HG02852 (cell line): ENCODE results near the gene DDX20.

ENCODE experiments used
- ATAC-seq: cut with Tn5 transposase; IDR thresholded peaks from one replicate; pipeline ENCODE4 v1.9.1; 2021; ENCODE audit warnings: mild to moderate bottlenecking, moderate library complexity; ENCODE audit not compliant: unreplicated experiment

The DDX20 gene

GRCh38 chr1:111747282-111747734, 8.4 kb upstream of the DDX20 start:
- ATAC-seq = peak; percentile 57

- ATAC-seq = no peak
Observed at GRCh38 chr1:111747947-111748346, 7.8 kb upstream of the DDX20 start.

GRCh38 chr1:111749628-111750027, 6.1 kb upstream of the DDX20 start:
- ATAC-seq = no peak

DNA sequence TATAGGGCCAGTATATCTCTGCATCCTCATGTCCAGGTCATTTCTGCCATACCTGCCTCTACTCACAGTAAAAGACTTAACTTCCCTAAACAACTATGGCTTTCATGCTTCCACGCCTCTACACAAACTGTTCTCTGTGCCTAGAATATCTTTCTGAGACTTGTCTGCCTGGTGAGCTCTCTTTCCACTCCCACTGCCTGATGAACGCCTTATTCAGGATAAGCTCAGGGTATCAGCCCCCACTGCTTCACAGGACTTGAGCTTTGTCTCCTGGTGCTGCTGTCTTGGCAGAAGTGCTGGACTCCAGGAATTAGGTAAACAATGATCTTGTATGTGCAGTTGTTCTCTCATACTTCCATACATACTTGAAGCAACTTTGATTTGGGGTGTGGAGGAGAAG, 4.8 kb upstream of the DDX20 start:
- ATAC-seq = no peak

GRCh38 chr1:111751906-111752575, 3.7 kb upstream of the DDX20 start:
- no peak for ATAC-seq

DNA sequence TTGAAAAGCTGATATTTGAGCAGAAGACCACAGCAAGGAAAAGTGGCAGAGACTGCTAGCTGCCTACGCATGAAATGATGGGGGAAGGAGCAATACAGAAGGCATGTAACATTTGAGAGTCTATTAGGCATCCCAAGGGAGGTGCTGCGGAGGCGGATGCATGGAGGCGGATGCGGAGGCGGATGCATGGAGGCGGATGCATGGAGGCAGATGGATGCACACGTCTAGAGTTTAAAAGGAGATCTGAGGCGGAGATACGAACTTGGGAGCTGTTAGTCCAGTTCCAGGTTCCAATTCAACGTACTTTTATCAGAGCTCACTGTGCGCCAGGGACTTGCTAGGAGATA, 744 bp upstream of the DDX20 start:
- ATAC-seq = peak; percentile 0

DNA sequence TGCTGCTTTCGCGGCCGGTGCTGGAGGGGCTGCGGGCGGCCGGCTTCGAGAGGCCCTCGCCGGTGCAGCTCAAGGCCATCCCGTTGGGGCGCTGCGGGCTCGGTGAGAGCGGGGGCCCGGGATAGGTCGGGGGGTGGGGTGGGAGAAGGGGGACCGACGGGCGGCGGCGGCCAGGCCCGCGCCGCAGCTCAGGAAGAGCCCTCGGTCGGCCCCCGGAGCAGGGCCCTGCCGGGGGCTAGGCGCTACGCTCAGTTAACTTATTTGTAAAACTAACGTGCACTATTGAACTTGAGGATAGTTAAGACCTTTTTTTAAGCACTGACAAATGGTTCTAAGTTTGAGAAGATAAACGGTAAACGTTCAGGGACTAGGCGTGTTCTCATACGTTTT, 418 bp downstream of the DDX20 start:
- peak; percentile 13 for ATAC-seq

- no peak for ATAC-seq
Observed at GRCh38 chr1:111758373-111758772, 2.7 kb downstream of the DDX20 start.

GRCh38 chr1:111761717-111762116, 6.0 kb downstream of the DDX20 start:
- ATAC-seq = no peak

DNA sequence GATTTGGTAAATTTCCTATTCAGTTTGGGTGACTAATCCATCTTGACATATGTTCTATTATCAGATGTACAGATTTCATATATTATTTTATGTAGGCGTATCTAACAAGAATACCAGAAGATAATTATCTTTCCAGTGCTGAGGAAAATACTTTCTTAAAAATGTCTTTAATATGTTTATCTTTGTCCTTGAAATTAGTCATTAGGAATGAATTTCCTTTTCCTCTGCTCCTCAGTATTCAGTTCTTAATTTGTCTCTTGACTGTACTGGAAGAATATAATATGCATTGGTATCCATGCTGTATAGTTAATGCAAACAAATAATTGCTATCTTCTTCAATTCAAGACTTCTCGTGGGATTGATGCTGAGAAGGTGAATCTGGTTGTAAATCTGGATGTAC, 6.6 kb downstream of the DDX20 start:
- no peak for ATAC-seq

- ATAC-seq = no peak
Observed at GRCh38 chr1:111768023-111768422, 12.3 kb downstream of the DDX20 start.

- no peak for ATAC-seq
Observed at GRCh38 chr1:111768625-111769024, 12.9 kb downstream of the DDX20 start.

DNA sequence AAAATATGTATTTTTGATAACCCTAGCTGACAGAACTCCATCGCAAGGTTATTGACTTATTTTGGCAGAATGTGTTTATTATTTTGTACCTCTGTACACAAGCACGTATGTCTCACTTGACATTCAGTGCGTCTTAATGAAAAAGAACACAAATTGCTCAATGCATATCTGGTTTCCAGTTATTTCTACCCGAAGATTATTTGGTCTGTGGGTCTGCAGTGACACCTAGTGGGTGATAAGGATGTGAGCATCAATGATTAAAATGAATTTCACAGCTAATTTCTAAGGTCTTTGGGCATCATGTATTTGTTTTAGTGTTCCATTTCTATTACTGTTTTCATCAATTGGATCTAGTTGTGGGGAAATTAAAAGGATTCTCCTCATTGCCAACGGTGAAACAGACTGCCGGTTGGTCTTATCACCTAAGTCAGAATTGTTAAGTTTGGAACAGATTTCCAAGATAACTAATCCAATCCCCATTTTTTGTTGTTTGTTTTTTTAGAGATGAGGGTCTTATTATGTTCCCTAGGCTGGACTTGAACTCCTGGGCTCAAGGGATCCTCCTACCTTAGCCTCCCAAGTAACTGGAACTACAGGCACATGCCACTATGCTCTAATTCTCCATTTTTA, 13.9 kb downstream of the DDX20 start:
- ATAC-seq = no peak

GRCh38 chr1:111770916-111771315, 15.2 kb downstream of the DDX20 start:
- no peak for ATAC-seq

DNA sequence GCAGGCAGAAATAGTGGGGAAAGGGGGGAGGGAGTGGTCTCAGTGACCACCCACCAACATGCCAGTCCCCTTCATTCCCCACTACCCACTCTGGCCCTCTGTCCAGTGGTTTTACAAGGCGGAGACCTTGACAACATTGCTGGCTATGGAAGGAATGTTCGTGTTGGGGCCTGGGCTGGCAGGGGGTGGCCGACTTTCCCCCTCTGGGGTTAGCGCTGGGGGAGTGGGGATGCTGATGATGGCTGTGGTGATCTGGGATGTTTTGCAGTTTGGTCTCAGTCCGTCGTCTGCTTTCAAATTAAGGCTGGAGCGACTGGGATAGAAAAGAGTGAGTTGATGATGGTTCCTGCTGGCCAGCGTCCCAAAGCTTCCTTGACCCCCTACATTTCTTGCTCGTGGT, 20.3 kb downstream of the DDX20 start:
- ATAC-seq = no peak

GRCh38 chr1:111776391-111776790, 20.7 kb downstream of the DDX20 start:
- no peak for ATAC-seq

- ATAC-seq = no peak
Observed at GRCh38 chr1:111776861-111777260, 21.2 kb downstream of the DDX20 start.

DNA sequence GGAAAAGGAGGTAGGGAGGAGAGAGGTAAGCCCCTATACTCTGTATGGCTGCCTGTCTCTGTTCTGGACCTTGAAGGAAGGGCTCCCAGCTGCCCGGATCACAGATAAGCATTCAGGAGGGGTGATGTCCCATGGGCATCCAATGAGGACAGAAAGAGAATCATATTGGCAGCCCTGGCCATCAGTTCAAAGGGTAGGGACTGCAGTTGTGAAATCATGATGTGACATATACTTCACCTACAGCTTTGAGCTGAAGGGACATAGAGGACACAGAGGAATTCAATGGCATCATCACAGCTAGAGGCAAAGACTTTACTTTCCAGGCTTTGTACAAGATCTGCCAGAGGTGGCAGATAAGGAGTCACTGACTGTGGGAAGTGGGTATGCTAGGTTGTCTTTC, 21.6 kb downstream of the DDX20 start:
- no peak for ATAC-seq

- ATAC-seq = no peak
Observed at GRCh38 chr1:111778066-111778465, 22.4 kb downstream of the DDX20 start.

- no peak for ATAC-seq
Observed at GRCh38 chr1:111778541-111779051, 22.9 kb downstream of the DDX20 start.

DNA sequence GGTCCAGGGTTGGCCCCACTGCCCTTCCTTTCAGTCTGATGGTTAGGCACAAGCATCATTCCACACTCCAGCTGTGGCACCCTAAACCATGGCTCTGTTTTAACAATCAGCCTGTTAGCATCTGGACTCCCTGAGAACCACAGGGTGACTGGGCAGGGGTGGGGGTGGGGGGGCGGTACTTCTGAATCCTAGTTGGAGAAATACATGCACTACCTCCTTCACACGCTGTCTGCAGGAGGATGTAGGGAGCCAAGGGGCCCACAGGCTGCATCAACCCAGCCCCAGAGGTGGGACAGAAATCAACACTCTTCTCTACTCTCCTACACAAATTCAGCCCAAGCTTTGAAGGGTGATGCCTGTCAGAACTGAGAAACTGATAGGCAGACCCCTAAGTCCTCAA, 23.8 kb downstream of the DDX20 start:
- ATAC-seq = no peak

- no peak for ATAC-seq
Observed at GRCh38 chr1:111784273-111784901, 28.7 kb downstream of the DDX20 start.
